Sigmoid colon (tissue), 7 donors: ENCODE measurements around the gene ROBO1. TPM values are rescaled to one million over a fixed set of nuclear protein-coding genes. Genes with fewer than 3 reads are reported as not detected.
A peak's percentile ranks its signal among the peaks of the same experiment; 100 is the strongest.

Source experiments
- DNase-seq: peaks from one replicate; pipeline ENCODE4 v3.0.0-alpha.2; 2019
- H3K27ac ChIP-seq, 4 donors: fragments of 200-600 bp; sonication (generic); one replicate each; pipeline ENCODE4 v1.5.1; 2016 to 2019; ENCODE audit warnings: mild to moderate bottlenecking in 1 of 4
- H3K27me3 ChIP-seq, 3 donors: fragments of 200-600 bp; sonication (generic); one replicate each; pipeline ENCODE4 v1.5.1; 2019; ENCODE audit warnings: mild to moderate bottlenecking in 1 of 3
- H3K36me3 ChIP-seq, 4 donors: fragments of 200-600 bp; sonication (generic); one replicate each; pipeline ENCODE4 v1.5.1; 2016 to 2019
- H3K4me1 ChIP-seq, 4 donors: fragments of 200-600 bp; sonication (generic); one replicate each; pipeline ENCODE4 v1.5.1; 2017 to 2019
- H3K4me3 ChIP-seq, 4 donors: fragments of 200-600 bp; sonication (generic); one replicate each; pipeline ENCODE4 v1.5.1; 2017 to 2019; ENCODE audit warnings: mild to moderate bottlenecking in 2 of 4, moderate library complexity in 1 of 4
- H3K9me3 ChIP-seq, 4 donors: fragments of 200-600 bp in 3 of 4; sonication (generic) in 3 of 4; one replicate each; pipeline versions ENCODE4 v1.5.1 to v1.6.1; 2013 to 2019
- EP300 ChIP-seq, 4 donors: sonication (generic); formaldehyde crosslinking; IDR thresholded peaks; one replicate each; pipeline ENCODE4 v1.6.1; 2017; ENCODE audit warnings: antibody characterized with exemption in 4 of 4
- POLR2A ChIP-seq, 2 donors: fragments of 450-650 bp; IDR thresholded peaks; one replicate each; pipeline ENCODE4 v1.6.1; 2016; ENCODE audit warnings: antibody characterized with exemption in 2 of 2, mild to moderate bottlenecking in 2 of 2, moderate library complexity in 2 of 2
- POLR2AphosphoS5 ChIP-seq, 4 donors: sonication (generic); formaldehyde crosslinking; IDR thresholded peaks; one replicate each; pipeline ENCODE4 v1.6.1; 2017; ENCODE audit warnings: antibody characterized with exemption in 4 of 4
- WGBS, 2 donors: extraction: QIAGEN DNeasy Blood & Tissue Kit; methylation state at CpG; one replicate each; pipeline ENCODE4 v1.1.7; 2013; 5-methylcytosine and 5-hydroxymethylcytosine counted together
- intact Hi-C: fragments of 100-400 bp; cut with DNase I; formaldehyde crosslinking; loops from one replicate; pipeline ENCODE4 v1.15.1; 2023
- polyA plus RNA-seq, 3 donors: library from polyadenylated mRNA; stranded (reverse); fragments of 200-250 nt; gene quantifications; one replicate each; pipeline ENCODE4 v1.2.3, GENCODE V29; 2013
- total RNA-seq, 4 donors: library from RNA; depleted of rRNA; stranded (reverse); fragments of >200 nt; gene quantifications; one replicate each; pipeline ENCODE4 v1.1.0, GENCODE V29; 2016
- TF ChIP-seq, protein P1 (sequence below), 4 experiments: fragments of 450-650 bp in 3 of 4; fragments of 200-600 bp in 1 of 4; IDR thresholded peaks; one replicate each; pipeline ENCODE4 v1.5.1; 2016 to 2019; ENCODE audit warnings: antibody characterized with exemption in 4 of 4, mild to moderate bottlenecking in 3 of 4, moderate library complexity in 2 of 4
- donor health status: healthy with polysubstance abuse.
- donor health status: Bipolar disorder and iron deficiency.
- donor health status: healthy.

The ROBO1 gene
- total and polyA plus RNA-seq, 7 donors = 0.69 to 45.7 (median 32.4) TPM

DNA sequence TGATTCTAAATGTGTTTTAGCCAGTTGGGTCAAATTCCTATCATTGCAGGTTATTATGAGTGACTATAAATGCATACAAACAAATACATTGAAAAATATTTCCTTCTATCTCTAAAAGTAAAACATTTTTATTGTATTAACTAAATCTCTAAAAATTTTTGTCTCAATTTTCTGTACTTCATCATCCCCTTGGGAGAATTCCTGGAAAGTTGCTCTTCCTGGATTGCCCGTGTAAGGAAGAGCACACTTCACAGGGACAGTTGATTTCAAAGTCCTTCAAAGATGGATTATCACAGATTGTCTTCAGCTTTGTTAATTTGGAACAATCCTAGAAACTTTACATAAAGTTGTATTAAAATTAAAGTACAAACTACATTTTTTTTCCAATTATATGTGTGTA lies 595.6 kb downstream of the ROBO1 start:
- 70 to 88% methylated on average over 1 of the region's 1 CpG for WGBS, 2 donors
- H3K4me1 ChIP-seq = peaks cover 0 to 34% (median 19%) of the 10 kb centered on the region in 4 donors

DNA sequence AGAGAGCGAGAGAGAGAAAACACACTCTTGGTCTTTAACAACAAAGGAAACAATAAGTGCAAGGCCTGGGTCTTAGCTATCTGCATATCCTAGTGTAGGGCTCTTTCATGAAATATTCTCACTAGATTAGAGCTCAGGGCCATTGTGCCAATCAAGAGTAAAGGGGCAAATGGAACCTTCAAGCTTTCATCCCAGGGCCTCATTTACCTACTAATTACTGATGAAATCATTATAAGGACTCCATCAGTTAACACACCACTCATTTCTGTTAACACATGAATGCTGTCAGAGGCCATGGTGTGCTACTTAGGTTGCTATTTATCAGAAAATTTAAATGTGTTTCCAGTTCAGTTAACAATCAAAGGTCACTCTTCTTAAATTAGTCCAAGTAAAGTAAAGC lies 597.8 kb downstream of the ROBO1 start:
- no peaks in the 10 kb centered on the region for H3K27me3 ChIP-seq
- H3K4me1 ChIP-seq = peaks cover 0 to 19% (median 15%) of the 10 kb centered on the region in 4 donors
- no peak overlapping the region for H3K4me3 ChIP-seq
- intact Hi-C loops = no loop called here
- no peaks in the 10 kb centered on the region for H3K36me3 ChIP-seq
- no peaks in the 10 kb centered on the region for H3K9me3 ChIP-seq
- no peak for TF ChIP-seq POLR2A (IDR thresholded peaks at IDR 0.05)
- TF ChIP-seq, protein P1, sequence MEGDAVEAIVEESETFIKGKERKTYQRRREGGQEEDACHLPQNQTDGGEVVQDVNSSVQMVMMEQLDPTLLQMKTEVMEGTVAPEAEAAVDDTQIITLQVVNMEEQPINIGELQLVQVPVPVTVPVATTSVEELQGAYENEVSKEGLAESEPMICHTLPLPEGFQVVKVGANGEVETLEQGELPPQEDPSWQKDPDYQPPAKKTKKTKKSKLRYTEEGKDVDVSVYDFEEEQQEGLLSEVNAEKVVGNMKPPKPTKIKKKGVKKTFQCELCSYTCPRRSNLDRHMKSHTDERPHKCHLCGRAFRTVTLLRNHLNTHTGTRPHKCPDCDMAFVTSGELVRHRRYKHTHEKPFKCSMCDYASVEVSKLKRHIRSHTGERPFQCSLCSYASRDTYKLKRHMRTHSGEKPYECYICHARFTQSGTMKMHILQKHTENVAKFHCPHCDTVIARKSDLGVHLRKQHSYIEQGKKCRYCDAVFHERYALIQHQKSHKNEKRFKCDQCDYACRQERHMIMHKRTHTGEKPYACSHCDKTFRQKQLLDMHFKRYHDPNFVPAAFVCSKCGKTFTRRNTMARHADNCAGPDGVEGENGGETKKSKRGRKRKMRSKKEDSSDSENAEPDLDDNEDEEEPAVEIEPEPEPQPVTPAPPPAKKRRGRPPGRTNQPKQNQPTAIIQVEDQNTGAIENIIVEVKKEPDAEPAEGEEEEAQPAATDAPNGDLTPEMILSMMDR (IDR thresholded peaks at IDR 0.05) = no peak
- TF ChIP-seq POLR2AphosphoS5 (IDR thresholded peaks at IDR 0.05) = no peak
- TF ChIP-seq EP300 (IDR thresholded peaks at IDR 0.05) = no peak
- WGBS, 2 donors = 94 to 97% methylated on average over 1 of the region's 1 CpG
- H3K27ac ChIP-seq = no peak overlapping the region
- no peak for DNase-seq

More for the DNA sequence above, 595.6 kb downstream of the ROBO1 start:
- no peak for DNase-seq
- TF ChIP-seq, protein P1 (IDR thresholded peaks at IDR 0.05) = no peak
- TF ChIP-seq EP300 (IDR thresholded peaks at IDR 0.05) (no peak), POLR2AphosphoS5 (IDR thresholded peaks at IDR 0.05) (no peak), POLR2A (IDR thresholded peaks at IDR 0.05) (no peak)
- no peaks in the 10 kb centered on the region for H3K27me3 ChIP-seq
- no peak overlapping the region for H3K4me3 ChIP-seq
- H3K9me3 ChIP-seq = no peaks in the 10 kb centered on the region
- H3K36me3 ChIP-seq = no peaks in the 10 kb centered on the region
- intact Hi-C loops = no loop called here
- H3K27ac ChIP-seq = no peak overlapping the region

DNA sequence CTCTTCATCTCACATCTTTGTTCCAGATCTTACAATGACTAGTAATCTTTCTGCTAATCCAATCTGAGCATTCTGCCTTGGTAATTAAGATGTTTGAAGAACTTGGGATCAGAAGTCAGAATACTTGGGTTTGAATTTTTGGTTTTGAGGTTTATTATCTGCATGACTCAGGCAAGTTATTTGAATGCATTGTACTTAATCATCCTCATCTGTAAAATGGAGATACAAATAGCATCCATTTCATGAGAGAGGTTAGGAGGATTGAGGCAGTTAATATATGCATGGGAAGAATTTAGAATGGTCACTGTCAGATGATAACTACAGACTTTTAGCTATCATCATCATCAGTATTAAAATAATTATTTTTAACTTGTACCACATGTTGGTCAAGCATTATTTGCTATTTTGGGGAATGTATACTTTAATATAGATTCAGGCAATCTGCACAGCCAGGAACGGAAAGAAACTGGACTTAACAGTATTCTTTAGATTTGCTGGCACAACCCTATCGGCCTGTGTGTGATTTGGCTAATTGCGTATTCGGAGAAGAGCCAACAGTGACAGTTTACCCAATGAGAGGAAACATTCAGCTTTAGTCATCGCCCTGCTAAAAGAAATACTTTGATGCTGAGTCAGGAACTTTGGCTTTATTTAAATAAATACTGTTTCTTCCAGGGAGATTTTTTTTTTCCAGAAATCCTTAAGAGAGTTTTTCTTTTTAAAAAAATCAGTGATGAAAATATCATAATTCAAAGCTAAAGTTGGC lies 600.0 kb downstream of the ROBO1 start:
- TF ChIP-seq EP300 (IDR thresholded peaks at IDR 0.05) (no peak), POLR2AphosphoS5 (IDR thresholded peaks at IDR 0.05) (peak in 3 of 4 donors; percentile 32 to 63 (median 34)), POLR2A (IDR thresholded peaks at IDR 0.05) (no peak)
- TF ChIP-seq, protein P1 (IDR thresholded peaks at IDR 0.05) = no peak
- Histone ChIP-seq H3K27ac (peak overlapping the region in 2 of 4 donors; percentile 14 to 54), H3K27me3 (no peaks in the 10 kb centered on the region), H3K36me3 (no peaks in the 10 kb centered on the region), H3K4me3 (no peak overlapping the region), H3K4me1 (peaks cover 0 to 19% (median 14%) of the 10 kb centered on the region in 4 donors), H3K9me3 (no peaks in the 10 kb centered on the region)
- intact Hi-C loops = loop anchor here (10.0 kb wide), 2 partner anchors 63 to 187 kb away; no protein-coding TSS in a partner anchor
- 72 to 74% methylated on average over 5 of the region's 5 CpGs for WGBS, 2 donors
- DNase-seq = peak; percentile 64

DNA sequence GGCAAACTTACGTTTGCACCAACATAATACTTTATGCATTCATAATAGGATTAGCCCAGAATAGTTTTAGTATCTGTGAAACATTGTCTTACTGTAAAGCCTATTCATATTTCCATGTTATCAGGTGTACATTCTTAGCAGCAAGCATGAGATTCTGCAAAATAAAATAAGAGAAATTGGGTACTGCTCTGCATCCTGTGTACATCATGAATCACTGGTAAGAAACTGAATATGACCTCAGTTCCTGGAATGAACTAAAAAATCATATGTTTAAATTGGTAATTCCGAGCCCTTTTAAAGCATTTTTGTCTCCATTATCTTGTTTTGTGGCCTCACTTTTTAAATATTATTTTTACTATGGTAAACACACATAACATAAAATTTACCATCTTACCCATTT lies 605.1 kb downstream of the ROBO1 start:
- Histone ChIP-seq H3K9me3 (no peaks in the 10 kb centered on the region), H3K4me3 (no peak overlapping the region), H3K27me3 (no peaks in the 10 kb centered on the region), H3K36me3 (no peaks in the 10 kb centered on the region), H3K27ac (no peak overlapping the region), H3K4me1 (peaks cover 0 to 14% (median 2%) of the 10 kb centered on the region in 4 donors)
- no peak for DNase-seq
- intact Hi-C loops = loop anchor here (10.0 kb wide), 2 partner anchors 58 to 192 kb away; no protein-coding TSS in a partner anchor
- WGBS, 2 donors = 54 to 70% methylated on average over 2 of the region's 2 CpGs
- TF ChIP-seq EP300 (IDR thresholded peaks at IDR 0.05) (no peak), POLR2AphosphoS5 (IDR thresholded peaks at IDR 0.05) (no peak), POLR2A (IDR thresholded peaks at IDR 0.05) (no peak)
- TF ChIP-seq, protein P1 (IDR thresholded peaks at IDR 0.05) = no peak
